ENCODE results near the gene CTIF.

The CTIF gene

DNA sequence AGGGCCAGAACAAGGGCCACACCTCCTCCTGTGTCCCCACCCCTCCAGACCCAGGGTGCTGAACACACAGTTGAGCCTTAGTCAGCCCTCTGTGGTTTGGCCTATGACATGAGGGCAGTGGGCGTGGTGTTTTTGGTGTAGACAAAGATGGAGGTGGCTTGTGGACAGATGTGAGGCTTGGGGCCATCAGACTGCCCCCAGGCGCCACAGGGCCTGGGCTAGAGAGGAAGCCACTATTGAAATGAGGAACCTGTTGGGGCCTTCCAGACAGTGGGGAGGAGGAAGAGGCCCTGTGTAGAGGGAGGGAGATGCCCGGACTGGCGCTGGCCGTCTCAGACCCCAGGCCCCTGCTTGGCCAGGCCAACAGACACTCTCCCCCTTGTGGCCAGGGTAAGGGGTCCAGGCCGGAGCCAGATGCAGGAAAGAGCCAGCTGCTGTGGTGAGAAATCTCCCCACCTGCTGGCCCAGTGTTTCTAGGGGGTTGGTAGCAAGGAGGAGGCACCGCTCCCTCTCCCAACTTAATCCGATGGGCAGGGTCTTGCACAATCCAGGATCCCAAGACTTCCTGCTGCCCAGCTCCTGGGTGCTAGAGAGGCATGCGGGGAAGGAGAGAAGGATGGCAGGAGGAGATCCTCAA is 358.2 kb downstream of the CTIF start:
- no peak for DNase-seq

DNA sequence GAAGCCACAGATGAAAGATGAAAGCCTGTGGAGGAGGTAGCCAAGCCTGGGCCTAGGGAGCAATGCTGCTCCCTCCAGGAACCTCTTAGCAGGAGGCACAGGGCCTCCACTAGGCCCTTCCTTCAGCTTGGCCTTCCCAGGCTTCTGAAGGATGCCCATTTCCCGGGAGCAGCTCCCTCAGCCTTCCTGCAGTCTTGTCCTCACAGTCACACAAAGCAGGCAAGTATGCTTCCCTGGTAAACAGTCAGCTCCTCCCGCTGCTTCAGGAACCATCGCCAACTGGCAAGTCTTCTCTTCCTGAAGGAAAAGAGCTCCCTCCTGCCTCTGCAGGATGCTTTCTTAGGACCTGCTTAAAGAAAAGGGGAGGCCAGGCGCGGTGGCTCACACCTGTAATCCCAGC is 358.7 kb downstream of the CTIF start:
- no peak for DNase-seq

DNA sequence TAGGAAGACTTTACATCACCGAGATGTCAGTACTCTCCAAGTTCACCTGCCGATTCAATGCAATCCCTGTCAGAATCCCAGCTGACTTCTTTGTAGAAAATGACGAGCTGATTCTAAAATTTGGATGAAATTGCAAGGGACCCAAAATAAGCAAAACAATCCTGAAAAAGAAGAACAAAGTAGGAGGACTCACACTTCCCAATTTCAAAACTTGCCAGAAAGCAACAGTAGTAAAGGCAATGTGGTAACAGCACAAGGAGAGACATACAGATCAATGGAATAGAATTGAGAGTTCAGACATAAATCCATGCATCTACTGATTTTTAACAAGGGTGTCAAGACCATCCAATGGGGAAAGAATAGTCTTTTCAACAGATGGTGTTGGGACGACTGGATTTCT is 359.7 kb downstream of the CTIF start:
- no peak for DNase-seq

DNA sequence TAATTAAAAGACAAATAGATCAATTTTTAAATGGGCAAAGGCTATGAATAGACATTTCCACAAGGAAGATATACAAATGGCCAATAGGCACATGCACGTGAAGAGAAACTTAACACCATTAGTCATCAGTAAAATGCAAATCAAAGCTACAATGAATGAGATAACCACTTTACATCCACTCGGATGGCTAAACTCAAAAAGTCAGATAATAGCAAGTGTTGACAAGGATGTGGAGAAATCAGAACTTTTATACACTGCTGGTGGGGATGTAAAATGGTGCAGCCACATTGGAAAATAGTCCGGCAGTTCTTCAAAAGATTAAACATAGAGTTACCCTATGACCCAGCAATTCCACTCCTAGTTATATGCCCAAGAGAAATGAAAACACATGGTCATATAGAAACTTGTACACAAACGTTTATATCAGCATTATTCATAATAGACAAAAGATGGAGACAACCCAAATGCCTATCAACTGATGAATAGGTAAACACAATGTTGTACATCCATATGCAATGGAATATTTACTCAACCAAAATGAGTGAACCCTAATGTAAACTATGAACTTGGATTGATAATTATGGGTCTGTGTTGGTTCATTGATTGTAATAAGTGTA is 360.8 kb downstream of the CTIF start:
- DNase-seq: no peak

DNA sequence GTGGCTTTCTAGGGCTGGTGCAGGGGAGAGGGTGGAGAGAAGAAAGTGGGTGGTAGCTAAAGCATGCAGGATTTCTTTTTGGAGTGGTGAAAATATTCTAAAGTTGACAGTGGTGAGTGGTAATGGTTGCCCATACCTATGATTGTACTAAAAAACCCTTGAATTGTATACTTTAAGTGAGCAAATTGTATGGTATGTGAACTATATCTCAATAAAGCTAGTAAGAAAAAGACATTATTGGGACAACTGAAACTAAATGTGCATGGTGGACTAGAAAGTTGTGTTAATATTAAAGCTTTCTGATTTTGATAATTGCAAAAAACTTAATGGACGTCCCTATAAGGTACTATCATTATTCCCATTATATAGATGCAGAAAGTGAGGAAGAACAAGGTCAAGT is 361.6 kb downstream of the CTIF start:
- no peak for DNase-seq

DNA sequence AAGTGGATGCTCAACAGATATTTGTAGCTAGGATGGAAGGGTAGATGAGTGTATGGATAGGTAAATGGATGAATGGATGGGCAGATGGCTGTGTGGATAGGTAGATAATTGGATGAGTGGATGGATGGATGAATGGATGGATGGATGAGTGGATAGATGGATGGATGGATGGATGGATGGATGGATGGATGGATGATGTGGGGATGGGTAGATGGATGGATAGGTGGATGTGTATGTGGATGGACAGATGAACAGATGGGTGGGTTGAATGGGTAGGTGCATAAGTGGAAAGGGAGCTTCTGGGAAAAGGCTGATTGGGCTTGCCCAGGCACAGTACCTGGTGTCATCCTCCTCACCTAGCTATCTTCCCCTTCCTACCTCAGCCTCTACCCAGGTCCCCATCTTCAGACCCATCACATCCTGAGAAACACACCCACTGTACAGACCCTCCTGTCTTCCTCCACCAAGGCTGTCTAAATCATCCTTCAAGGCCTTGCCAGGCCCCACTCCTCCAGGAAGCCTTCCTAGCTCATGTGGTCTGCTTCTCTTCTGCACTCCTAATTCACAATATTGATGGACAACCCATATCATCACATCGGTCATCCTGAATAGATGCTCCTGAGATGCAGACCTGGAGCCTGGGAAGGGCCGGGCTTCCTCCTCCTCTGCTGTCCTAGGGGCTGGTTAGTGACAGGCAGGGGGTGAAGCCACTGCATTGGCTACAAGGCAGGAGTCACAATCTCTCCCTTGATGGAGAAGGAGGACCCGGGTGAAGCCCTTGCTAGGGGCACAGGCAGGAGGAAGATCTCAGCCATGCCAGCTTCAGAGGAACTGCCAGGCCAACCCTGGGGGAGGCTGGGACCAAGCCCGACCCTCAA is 362.6 kb downstream of the CTIF start:
- no peak for DNase-seq

DNA sequence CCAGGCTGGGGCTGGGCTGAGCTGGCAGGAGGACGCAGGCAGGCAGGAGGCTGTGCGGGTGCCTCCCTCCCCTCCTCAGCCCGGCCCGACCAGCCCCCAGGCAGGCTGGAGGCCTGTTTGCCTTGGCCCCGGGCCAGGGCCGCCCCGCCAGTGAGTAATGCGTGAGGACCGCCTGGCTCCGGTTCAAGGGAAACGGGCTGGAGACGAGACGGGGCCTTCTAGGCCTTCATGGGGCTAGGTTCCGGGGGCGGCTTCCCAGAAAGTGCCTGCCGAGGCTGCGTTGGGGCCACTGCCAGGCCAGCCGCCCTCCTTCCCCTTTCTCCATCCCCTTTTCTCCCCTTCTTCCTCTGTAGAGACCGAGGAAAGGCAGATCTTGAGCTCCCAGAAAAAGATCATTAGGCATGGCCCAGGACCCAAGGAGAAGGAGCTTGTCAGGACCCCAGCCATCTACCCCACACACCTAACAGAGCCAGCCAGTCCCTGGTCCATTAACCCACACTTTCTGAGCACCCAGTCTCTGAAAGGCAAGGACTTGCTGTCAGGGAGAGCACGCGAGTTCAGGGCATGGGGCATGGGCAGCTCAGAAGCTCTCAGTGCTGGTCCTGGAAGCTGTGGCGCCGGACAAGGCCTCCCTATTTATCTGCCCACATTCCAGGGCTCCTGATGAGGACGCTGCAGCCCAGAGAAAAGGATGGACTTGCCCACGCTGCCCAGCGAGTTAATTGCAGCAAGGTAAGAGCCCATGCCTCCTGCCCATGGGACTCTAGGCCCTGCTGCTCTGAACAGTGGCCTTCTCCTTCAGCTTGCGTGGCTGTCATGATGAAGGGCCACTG is 363.4 kb downstream of the CTIF start:
- DNase-seq: peak; percentile 63 to 76

DNA sequence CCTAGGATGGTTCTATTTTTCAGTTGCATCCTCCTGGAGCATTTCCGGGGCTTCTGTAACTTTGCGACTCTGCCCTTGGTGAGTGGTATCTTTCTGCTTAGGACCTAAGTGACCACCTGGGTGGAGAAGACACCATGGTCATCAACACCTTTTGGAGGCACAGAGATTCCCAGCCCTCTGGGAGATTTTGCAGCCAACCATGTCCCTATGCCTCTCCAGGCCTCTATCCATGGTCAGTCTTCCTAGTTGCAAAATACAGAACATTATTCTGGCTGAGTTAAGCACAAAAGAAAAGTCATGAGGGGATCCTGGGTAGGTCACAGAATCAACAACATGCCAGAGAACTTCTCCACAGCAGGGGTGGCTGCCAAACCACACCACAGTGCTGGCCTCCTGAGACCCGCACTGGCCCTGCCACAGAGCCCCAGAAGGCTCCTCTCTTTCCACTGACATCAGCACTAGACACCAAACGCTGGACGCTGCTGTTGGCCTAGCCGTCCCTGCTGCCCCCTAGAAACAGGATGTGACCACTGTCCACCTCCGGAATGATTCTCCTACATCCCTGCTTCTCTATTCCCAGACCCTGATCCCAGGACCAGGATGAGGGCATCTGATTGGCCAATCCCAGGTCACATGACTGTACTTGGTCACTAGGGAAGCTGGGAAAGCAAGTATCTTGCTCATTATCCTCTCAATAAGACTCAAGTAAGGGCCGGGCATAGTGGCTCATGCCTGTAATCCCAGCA is 364.2 kb downstream of the CTIF start:
- no peak for DNase-seq

DNA sequence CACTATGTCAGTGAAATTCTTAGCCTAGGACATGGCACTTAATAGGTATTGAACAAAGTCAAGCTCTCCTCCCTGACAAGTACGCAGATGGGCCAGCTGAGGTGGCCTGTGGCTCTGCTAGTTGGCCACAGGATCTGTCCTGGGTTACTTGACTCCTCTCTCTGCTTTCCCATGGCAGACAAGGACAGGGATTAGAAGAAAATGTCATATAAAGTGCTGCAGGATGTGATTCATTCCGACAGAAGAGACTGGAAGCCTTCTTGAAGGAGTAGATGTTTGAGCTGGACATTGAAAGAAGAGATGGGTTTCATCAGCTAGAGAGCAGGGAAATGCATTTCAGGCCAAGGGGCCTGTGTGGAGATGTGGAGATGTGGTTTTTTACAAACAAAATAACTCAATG is 365.3 kb downstream of the CTIF start:
- no peak for DNase-seq

DNA sequence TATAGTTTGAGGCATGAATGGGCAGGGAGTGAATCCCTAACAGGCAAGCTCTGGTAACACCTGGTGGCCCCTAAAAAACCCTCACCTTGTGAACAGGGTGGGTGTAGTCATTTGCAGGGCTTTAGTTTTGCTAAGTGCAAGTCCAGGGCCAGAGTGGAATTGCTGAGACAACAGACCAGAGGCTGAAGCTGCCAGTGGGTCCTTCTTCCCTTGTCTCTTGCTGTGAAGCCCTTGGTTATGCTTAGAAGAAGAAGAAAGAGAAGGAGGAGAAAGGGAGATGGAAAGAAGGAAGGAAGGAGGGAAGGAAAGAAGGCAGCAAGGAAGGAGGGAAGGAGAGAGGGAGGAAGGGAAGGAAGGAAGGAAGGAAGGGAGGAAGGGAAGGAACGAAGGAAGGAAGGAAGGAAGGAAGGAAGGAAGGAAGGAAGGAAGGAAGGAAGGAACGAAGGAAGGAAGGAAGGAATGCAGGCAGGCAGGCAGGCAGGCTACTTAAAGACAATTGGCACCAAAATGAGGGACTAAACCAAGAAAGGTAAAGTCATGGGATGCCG is 366.1 kb downstream of the CTIF start:
- DNase-seq: no peak

DNA sequence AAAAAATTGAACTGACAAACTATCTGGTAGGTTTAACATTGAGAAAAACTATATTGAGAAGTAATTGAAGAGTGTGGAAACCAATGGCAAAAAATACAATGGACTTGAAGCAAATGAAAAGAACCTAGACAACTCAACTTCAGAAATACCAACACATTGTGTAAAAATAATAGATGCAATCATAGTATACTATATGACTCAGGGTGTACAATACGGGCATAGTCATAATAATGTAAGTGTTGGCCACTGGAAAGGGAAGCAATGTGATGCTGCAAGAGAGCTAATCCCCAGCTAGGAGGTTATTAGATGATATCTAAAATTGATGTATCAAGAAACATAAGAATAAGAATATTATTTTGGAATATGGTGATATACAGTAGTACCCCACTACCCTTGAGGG is 366.7 kb downstream of the CTIF start:
- DNase-seq: no peak

DNA sequence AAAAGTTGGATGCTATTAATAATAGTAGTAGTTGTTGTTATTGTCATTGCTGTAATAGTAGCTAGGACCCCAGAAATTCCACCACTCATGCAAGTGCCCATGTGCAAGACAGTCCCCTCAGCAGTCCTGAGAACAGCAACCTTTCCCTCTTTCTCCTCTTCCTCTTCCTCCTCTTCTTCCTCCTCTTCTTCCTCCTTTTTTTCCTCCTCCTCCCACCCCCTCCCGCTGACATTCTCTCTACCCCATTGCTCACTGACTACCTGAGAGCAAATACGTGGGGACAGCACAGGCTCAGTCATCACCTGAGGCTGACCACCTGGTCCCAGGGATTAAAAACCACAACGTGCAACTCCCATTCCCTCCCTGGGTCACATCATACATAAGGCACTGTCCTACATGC is 370.1 kb downstream of the CTIF start:
- DNase-seq: no peak

DNA sequence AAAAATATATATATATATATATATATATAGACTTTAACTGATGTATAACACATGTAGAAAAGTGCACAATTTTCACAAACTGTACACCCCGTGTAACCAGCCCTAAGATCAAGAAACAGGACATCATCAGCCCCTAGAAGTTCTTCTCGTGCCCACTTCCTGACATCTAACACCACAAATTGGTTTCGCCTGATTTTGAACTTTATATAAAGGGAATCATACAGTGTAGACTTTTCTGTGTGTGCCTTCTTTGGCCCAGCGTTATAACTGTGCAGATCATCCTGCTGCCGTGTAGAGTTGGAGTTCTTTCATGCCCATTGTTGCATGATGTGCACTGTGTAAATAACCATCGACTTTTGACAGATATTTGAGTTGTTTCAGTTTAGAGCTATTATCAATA is 370.9 kb downstream of the CTIF start:
- DNase-seq: no peak

DNA sequence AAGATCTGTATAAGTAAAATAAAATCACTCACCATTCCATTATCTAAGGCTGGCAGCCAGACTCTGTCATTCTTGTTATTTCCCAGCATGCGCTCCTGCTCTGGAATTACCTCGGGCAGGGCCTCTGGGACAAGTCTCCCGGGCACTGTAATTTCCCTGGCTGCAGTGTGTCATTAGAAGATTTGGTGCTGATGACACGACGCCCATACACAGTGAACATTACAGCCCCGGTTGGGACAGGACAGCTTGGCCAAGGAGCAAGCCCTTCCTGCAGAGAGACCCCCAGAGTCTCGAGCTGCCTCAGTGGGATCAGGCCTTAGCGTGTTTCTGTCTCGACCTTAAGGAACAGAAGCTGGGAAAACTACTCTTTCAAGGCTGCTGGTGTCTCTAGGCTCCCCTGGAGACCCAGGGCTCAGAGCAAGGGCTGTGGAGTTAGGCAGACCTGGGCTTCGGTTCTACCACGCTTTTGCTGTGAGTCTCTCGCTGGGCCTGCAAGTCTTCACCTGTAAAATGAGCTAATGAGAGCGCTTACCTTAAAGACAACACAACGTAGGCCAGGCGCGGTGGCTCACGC is 372.2 kb downstream of the CTIF start:
- DNase-seq: no peak

All from NCI-H2081 (cell line).